H9 (cell line): ENCODE measurements around the gene FADD. TPM values are rescaled to one million over a fixed set of nuclear protein-coding genes. Genes with fewer than 3 reads are reported as not detected.

Source experiments
- DNase-seq: peaks from one replicate; pipeline ENCODE4 v3.0.0-alpha.2; 2017
- H2AFZ ChIP-seq: one replicate; pipeline ENCODE4 v1.6.1; 2013; ENCODE audit warnings: mild to moderate bottlenecking, low read length, control low read depth, moderate library complexity
- H2AK5ac ChIP-seq: 2 replicates; pipeline ENCODE4 v1.6.1; 2013; ENCODE audit warnings: low read length, control low read depth, mixed read lengths; ENCODE audit not compliant: insufficient read length
- H2BK120ac ChIP-seq: one replicate; pipeline ENCODE4 v1.6.1; 2013; ENCODE audit warnings: low read depth, mild to moderate bottlenecking, low read length, control low read depth, inconsistent platforms; ENCODE audit not compliant: poor library complexity, severe bottlenecking
- H2BK12ac ChIP-seq: 2 replicates; pipeline ENCODE4 v1.6.1; 2013; ENCODE audit warnings: low read length, control low read depth, mixed read lengths, low read depth; ENCODE audit not compliant: insufficient read length
- H2BK15ac ChIP-seq: 2 replicates; pipeline ENCODE4 v1.6.1; 2013; ENCODE audit warnings: low read depth, low read length, control low read depth
- H2BK20ac ChIP-seq: one replicate; pipeline ENCODE4 v1.6.1; 2013; ENCODE audit warnings: low read depth, mild to moderate bottlenecking, low read length, control low read depth, inconsistent platforms; ENCODE audit not compliant: poor library complexity, severe bottlenecking
- H2BK5ac ChIP-seq: 2 replicates; pipeline ENCODE4 v1.6.1; 2013; ENCODE audit warnings: low read length, control low read depth, mixed read lengths; ENCODE audit not compliant: insufficient read length
- H3K14ac ChIP-seq: 2 replicates; pipeline ENCODE4 v1.6.1; 2013; ENCODE audit warnings: low read length, control low read depth; ENCODE audit not compliant: insufficient read depth
- H3K18ac ChIP-seq: 2 replicates; pipeline ENCODE4 v1.6.1; 2013; ENCODE audit warnings: low read depth, mild to moderate bottlenecking, mixed read lengths, low read length, control low read depth; ENCODE audit not compliant: insufficient read length
- H3K23ac ChIP-seq: 2 replicates; pipeline ENCODE4 v1.6.1; 2013; ENCODE audit warnings: low read length, control low read depth, mixed read lengths, low read depth; ENCODE audit not compliant: insufficient read length
- H3K23me2 ChIP-seq: 2 replicates; pipeline ENCODE4 v1.6.1; 2013; ENCODE audit warnings: low read depth, mild to moderate bottlenecking, mixed read lengths, low read length, control low read depth; ENCODE audit not compliant: insufficient read length, poor library complexity, severe bottlenecking
- H3K27ac ChIP-seq: 2 replicates; pipeline ENCODE4 v1.5.1; 2013; ENCODE audit warnings: low read length, control low read depth, mixed read lengths, low read depth; ENCODE audit not compliant: insufficient read length
- H3K27me3 ChIP-seq: 2 replicates; pipeline ENCODE4 v1.6.1; 2013; ENCODE audit warnings: low read length, control low read depth, inconsistent platforms; ENCODE audit not compliant: insufficient read depth
- H3K4ac ChIP-seq: 2 replicates; pipeline ENCODE4 v1.6.1; 2013; ENCODE audit warnings: low read depth, mild to moderate bottlenecking, control low read depth, inconsistent platforms, low read length, moderate library complexity
- H3K4me1 ChIP-seq: 2 replicates; pipeline ENCODE4 v1.6.1; 2013; ENCODE audit warnings: low read length, control low read depth, inconsistent platforms; ENCODE audit not compliant: insufficient read depth
- H3K4me2 ChIP-seq: 2 replicates; pipeline ENCODE4 v1.6.1; 2013; ENCODE audit warnings: low read length, control low read depth, mixed read lengths; ENCODE audit not compliant: insufficient read length, insufficient read depth
- H3K56ac ChIP-seq: 2 replicates; pipeline ENCODE4 v1.6.1; 2013; ENCODE audit warnings: low read depth, mild to moderate bottlenecking, mixed read lengths, low read length, control low read depth; ENCODE audit not compliant: insufficient read length
- H3K79me1 ChIP-seq: 2 replicates; pipeline ENCODE4 v1.6.1; 2013; ENCODE audit warnings: low read depth, mild to moderate bottlenecking, moderate library complexity, low read length, control low read depth, inconsistent platforms; ENCODE audit not compliant: insufficient read depth, poor library complexity, severe bottlenecking
- H3K79me2 ChIP-seq: 2 replicates; pipeline ENCODE4 v1.6.1; 2013; ENCODE audit warnings: low read length, control low read depth, inconsistent platforms; ENCODE audit not compliant: insufficient read depth
- H3K9ac ChIP-seq: 2 replicates; pipeline ENCODE4 v1.6.1; 2013; ENCODE audit warnings: low read length, control low read depth, mixed read lengths; ENCODE audit not compliant: insufficient read length; ENCODE audit errors: extremely low read depth
- H3K9me3 ChIP-seq: one replicate; pipeline ENCODE4 v1.6.1; 2013; ENCODE audit warnings: low read depth, low read length, inconsistent platforms; ENCODE audit not compliant: control insufficient read depth
- H3T11ph ChIP-seq: one replicate; pipeline ENCODE4 v1.6.1; 2013; ENCODE audit warnings: mild to moderate bottlenecking, low read length, control low read depth, inconsistent platforms
- H4K20me1 ChIP-seq: one replicate; pipeline ENCODE4 v1.6.1; 2013; ENCODE audit not compliant: control insufficient read depth, insufficient read length, insufficient read depth
- H4K5ac ChIP-seq: 2 replicates; pipeline ENCODE4 v1.6.1; 2013; ENCODE audit warnings: low read depth, mild to moderate bottlenecking, mixed read lengths, low read length, control low read depth; ENCODE audit not compliant: insufficient read length
- H4K8ac ChIP-seq: replicated peaks from 2 replicates; pipeline ENCODE4 v1.6.1; 2013; ENCODE audit warnings: low read length, control low read depth, mixed read lengths, low read depth; ENCODE audit not compliant: insufficient read length
- H4K91ac ChIP-seq: 2 replicates; pipeline ENCODE4 v1.6.1; 2013; ENCODE audit warnings: low read depth, mild to moderate bottlenecking, moderate library complexity, mixed read lengths, low read length, control low read depth; ENCODE audit not compliant: insufficient read length
- H3K27ac Mint-ChIP-seq, 3 experiments: 2 replicates in 2 of 3; 3 replicates in 1 of 3; pipeline ENCODE4 v1.8.0; 2020 to 2021; ENCODE audit warnings: mixed read lengths in 3 of 3, mild to moderate bottlenecking in 1 of 3, moderate library complexity in 1 of 3
- H3K27me3 Mint-ChIP-seq: 2 replicates; pipeline ENCODE4 v1.8.0; 2021; ENCODE audit warnings: low read depth, mild to moderate bottlenecking, moderate library complexity, mixed read lengths
- H3K36me3 Mint-ChIP-seq, 3 experiments: 2 replicates in 2 of 3; 3 replicates in 1 of 3; pipeline ENCODE4 v1.8.0; 2020 to 2021; ENCODE audit warnings: low read depth in 3 of 3, mixed read lengths in 3 of 3; ENCODE audit not compliant: insufficient read depth in 1 of 3
- H3K4me1 Mint-ChIP-seq, 2 experiments: 2 replicates each; pipeline ENCODE4 v1.8.0; 2020; ENCODE audit warnings: mixed read lengths in 2 of 2
- H3K4me3 Mint-ChIP-seq, 2 experiments: 2 replicates in 1 of 2; 3 replicates in 1 of 2; pipeline ENCODE4 v1.8.0; 2020 to 2021; ENCODE audit warnings: mild to moderate bottlenecking in 2 of 2, mixed read lengths in 2 of 2, moderate library complexity in 1 of 2
- H3K9me3 Mint-ChIP-seq, 2 experiments: 2 replicates in 1 of 2; 3 replicates in 1 of 2; pipeline ENCODE4 v1.8.0; 2020; ENCODE audit warnings: mild to moderate bottlenecking in 2 of 2, mixed read lengths in 2 of 2, moderate library complexity in 1 of 2
- CTCF ChIP-seq: fragments of 200-600 bp; sonication (generic); conservative IDR thresholded peaks from 3 replicates; pipeline ENCODE4 v1.8.0; 2021; ENCODE audit warnings: antibody characterized with exemption, mild to moderate bottlenecking
- WGBS: extraction: QIAGEN DNeasy Blood & Tissue Kit; methylation state at CpG from one replicate; pipeline ENCODE4 v1.1.7; 2013; ENCODE audit warnings: missing lambda C conversion rate, low lambda C conversion rate, mixed read lengths; ENCODE audit not compliant: insufficient read length; ENCODE audit errors: extremely low coverage; 5-methylcytosine and 5-hydroxymethylcytosine counted together
- total RNA-seq: library from RNA; stranded (reverse); gene quantifications from 2 replicates; pipeline ENCODE4 v1.2.1, GENCODE V29; 2021

The FADD gene
- total RNA-seq, 1 experiment from 2014 or later: 51.1 TPM

- WGBS: no CpG with 5 or more reads among the region's 22 CpGs
Measured at GRCh38 chr11:70170596-70171210, 32.4 kb upstream of the FADD start.

More at GRCh38 chr11:70170596-70171210, 32.4 kb upstream of the FADD start:
- no peak overlapping the region for H3K4me2 ChIP-seq
- H4K91ac ChIP-seq: no peak overlapping the region
- Mint-ChIP-seq H3K36me3 (peaks cover 0 to 5% (median 0%) of the 10 kb centered on the region in 3 experiments; a peak in 1 of 7 replicates), H3K4me3 (no peak overlapping the region), H3K4me1 (peaks cover 12 to 13% of the 10 kb centered on the region in 2 experiments), H3K9me3 (no peaks in the 10 kb centered on the region), H3K27ac (no peak overlapping the region), H3K27me3 (peaks cover 3% of the 10 kb centered on the region)
- no peaks in the 10 kb centered on the region for H4K20me1 ChIP-seq
- H2BK120ac ChIP-seq: no peak overlapping the region
- no peaks in the 10 kb centered on the region for H3K27me3 ChIP-seq
- no peak overlapping the region for H2AK5ac ChIP-seq
- H3K4ac ChIP-seq: no peak overlapping the region
- no peak overlapping the region for H2BK12ac ChIP-seq
- no peak overlapping the region for H2BK15ac ChIP-seq
- H3K14ac ChIP-seq: no peak overlapping the region
- TF ChIP-seq CTCF: no peak
- no peak overlapping the region for H4K5ac ChIP-seq
- no peak overlapping the region for H3K27ac ChIP-seq
- no peaks in the 10 kb centered on the region for H3K79me2 ChIP-seq
- no peaks in the 10 kb centered on the region for H3K9me3 ChIP-seq
- H2AFZ ChIP-seq: no peak overlapping the region
- no peaks in the 10 kb centered on the region for H3K23me2 ChIP-seq
- H3K23ac ChIP-seq: no peak overlapping the region
- H2BK20ac ChIP-seq: no peak overlapping the region
- H4K8ac ChIP-seq: no peak overlapping the region
- H2BK5ac ChIP-seq: no peak overlapping the region
- no peak overlapping the region for H3K56ac ChIP-seq
- no peak overlapping the region for H3K18ac ChIP-seq
- no peak for DNase-seq
- no peaks in the 10 kb centered on the region for H3K79me1 ChIP-seq
- H3T11ph ChIP-seq: no peak overlapping the region
- no peak overlapping the region for H3K9ac ChIP-seq
- H3K4me1 ChIP-seq: no peaks in the 10 kb centered on the region
